ENCODE results near the gene BEGAIN. TPM values are rescaled to one million over a fixed set of nuclear protein-coding genes. Genes with fewer than 3 reads are reported as not detected.

Gene BEGAIN
- total and polyA plus RNA-seq, 2 donors (not counting 3 experiments of a cell fraction or from before 2014, with no cell fraction given), result 0.49 TPM; not detected in 1

DNA sequence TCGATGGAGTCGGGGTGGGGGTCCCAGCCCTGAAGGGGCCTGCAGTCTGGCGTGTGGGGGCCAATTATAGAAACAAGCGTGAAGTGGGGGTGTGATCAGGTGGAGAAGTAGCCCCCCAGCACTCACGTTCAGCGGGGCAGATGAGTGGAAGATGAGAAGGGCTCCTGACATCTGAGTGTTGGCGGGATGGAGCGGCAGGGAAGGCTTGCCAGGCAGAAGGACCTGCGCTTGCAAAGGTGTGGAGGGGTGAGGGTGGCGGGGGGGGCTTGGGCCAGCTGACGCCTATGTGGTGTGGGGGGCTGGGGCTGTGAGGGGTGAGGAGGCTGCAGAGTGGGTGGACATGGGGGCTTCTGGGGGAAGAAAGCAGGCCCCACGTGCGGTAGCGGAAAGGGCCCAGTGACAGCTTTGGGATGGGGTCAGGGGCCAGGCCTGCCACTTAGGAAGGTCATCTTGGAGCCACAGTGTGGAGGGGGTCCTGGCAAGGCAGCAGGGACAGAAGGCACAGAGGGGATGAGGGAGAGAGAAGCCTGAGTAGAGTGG is 22.2 kb upstream of the BEGAIN start:
- H3K4me3 ChIP-seq (replicated peaks in 1 of 3; ENCODE audit: insufficient read depth in 1 of 3, low read depth in 1 of 3, low read length in 3 of 3), result no peak overlapping the region
- CTCF ChIA-PET, result no interaction called here
- no peak overlapping the region for H2AFZ ChIP-seq (ENCODE audit: low read depth, low read length)
- intact Hi-C loops (cut with micrococcal nuclease), result no loop called here
- no peaks in the 10 kb centered on the region for H4K20me1 ChIP-seq (replicated peaks; ENCODE audit: control insufficient read depth, extremely low read depth, insufficient read depth, low read length)
- H3K4me1 ChIP-seq (ENCODE audit: control insufficient read depth, extremely low read depth, insufficient read depth, low read length), result no peaks in the 10 kb centered on the region
- no peak for DNase-seq (ENCODE audit: low read depth, low spot score)
- H3K36me3 ChIP-seq (ENCODE audit: control insufficient read depth in 2 of 2, extremely low read depth in 1 of 2, insufficient read depth in 2 of 2, low read length in 2 of 2), result no peaks in the 10 kb centered on the region
- no peaks in the 10 kb centered on the region for H3K79me2 ChIP-seq (ENCODE audit: control insufficient read depth, insufficient read depth, low read length)
- H3K9me1 ChIP-seq (replicated peaks; ENCODE audit: control insufficient read depth, extremely low read depth, insufficient read depth, low read length), result no peaks in the 10 kb centered on the region
- H3K27me3 ChIP-seq (ENCODE audit: control insufficient read depth in 2 of 2, insufficient read depth in 2 of 2, low read length in 2 of 2), result no peaks in the 10 kb centered on the region
- H3K9me3 ChIP-seq (replicated peaks; ENCODE audit: control insufficient read depth, insufficient read depth, low read length), result no peaks in the 10 kb centered on the region
- no peak for FAIRE-seq
- H3K9ac ChIP-seq (replicated peaks; ENCODE audit: extremely low read depth, insufficient read depth, low read length), result no peak overlapping the region
- no TSS peak for BruUV-seq (replicated peaks)
- POLR2A ChIA-PET, result no interaction called here
- TF ChIP-seq, protein P1, sequence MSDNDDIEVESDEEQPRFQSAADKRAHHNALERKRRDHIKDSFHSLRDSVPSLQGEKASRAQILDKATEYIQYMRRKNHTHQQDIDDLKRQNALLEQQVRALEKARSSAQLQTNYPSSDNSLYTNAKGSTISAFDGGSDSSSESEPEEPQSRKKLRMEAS (IDR thresholded peaks at IDR 0.05; ENCODE audit: insufficient read depth, insufficient read length), result no peak
- TF ChIP-seq EZH2 (IDR thresholded peaks at IDR 0.05; ENCODE audit: borderline replicate concordance, low read depth, low read length, severe bottlenecking) (no peak), GATA2 (IDR thresholded peaks at IDR 0.05; ENCODE audit: insufficient read depth, insufficient read length, low read depth, low read length) (no peak), JUN (IDR thresholded peaks at IDR 0.05; ENCODE audit: borderline replicate concordance, insufficient read depth, insufficient read length, low read depth) (no peak), POLR2A (IDR thresholded peaks at IDR 0.05; ENCODE audit: low read depth, low read length) (no peak)
- TF ChIP-seq, protein P2, sequence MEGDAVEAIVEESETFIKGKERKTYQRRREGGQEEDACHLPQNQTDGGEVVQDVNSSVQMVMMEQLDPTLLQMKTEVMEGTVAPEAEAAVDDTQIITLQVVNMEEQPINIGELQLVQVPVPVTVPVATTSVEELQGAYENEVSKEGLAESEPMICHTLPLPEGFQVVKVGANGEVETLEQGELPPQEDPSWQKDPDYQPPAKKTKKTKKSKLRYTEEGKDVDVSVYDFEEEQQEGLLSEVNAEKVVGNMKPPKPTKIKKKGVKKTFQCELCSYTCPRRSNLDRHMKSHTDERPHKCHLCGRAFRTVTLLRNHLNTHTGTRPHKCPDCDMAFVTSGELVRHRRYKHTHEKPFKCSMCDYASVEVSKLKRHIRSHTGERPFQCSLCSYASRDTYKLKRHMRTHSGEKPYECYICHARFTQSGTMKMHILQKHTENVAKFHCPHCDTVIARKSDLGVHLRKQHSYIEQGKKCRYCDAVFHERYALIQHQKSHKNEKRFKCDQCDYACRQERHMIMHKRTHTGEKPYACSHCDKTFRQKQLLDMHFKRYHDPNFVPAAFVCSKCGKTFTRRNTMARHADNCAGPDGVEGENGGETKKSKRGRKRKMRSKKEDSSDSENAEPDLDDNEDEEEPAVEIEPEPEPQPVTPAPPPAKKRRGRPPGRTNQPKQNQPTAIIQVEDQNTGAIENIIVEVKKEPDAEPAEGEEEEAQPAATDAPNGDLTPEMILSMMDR (IDR thresholded peaks at IDR 0.05; ENCODE audit: extremely low read depth in 1 of 2, insufficient read depth in 1 of 2, low read depth in 1 of 2, low read length in 2 of 2), result no peak
- dilution Hi-C loops (cut with MboI; ENCODE audit: extremely low pct_ligation_motif_present, low sequenced_read_pairs), result no loop called here
- H3K27ac ChIP-seq (ENCODE audit: insufficient read depth, low read depth, low read length), result no peak overlapping the region
- H3K4me2 ChIP-seq (ENCODE audit: insufficient read depth, low read length), result no peak overlapping the region
